ENCODE results near the gene PLXNA4.

GRCh38 chr7:132200141-132200540, 376.1 kb downstream of the PLXNA4 start:
- TF ChIP-seq CTCF (IDR thresholded peaks at IDR 0.05) (no peak), POLR2A (IDR thresholded peaks at IDR 0.05) (no peak), POLR2AphosphoS5 (IDR thresholded peaks at IDR 0.05) (no peak)

Data from prostate gland (tissue), 2 donors.